ENCODE measurements around the gene MXD3. TPM values are rescaled to one million over a fixed set of nuclear protein-coding genes. Genes with fewer than 3 reads are reported as not detected.
A peak's percentile ranks its signal among the peaks of the same experiment; 100 is the strongest.

The MXD3 gene
- total and polyA plus RNA-seq, 2 of the 4 experiments (the other 2 are of a cell fraction), result 7.3 to 12.9 TPM

- H4K5ac ChIP-seq (ENCODE audit: low read depth, low read length), result no peak overlapping the region
- no TSS peak for BruUV-seq (replicated peaks)
- H2AFZ ChIP-seq (replicated peaks; ENCODE audit: low read length, poor library complexity), result peak overlapping the region; percentile 53
- peak; percentile 24 for ATAC-seq (ENCODE audit: low read depth)
- H3K4me3 ChIP-seq (ENCODE audit: insufficient read depth, low read depth, low read length), result no peak overlapping the region
- no peak overlapping the region for H2BK20ac ChIP-seq (ENCODE audit: low read depth, low read length)
- peaks cover 7% of the 10 kb centered on the region; the same call in 1 of the 2 replicates for H3K4me1 ChIP-seq (ENCODE audit: control insufficient read depth, insufficient read depth, low read length)
- no peaks in the 10 kb centered on the region for H3K9me3 ChIP-seq (ENCODE audit: control insufficient read depth, insufficient read depth, low read length)
- DNase-seq, result peak; percentile 65
- WGBS, 2 experiments (ENCODE audit: extremely low coverage in 2 of 2, insufficient read length in 1 of 2), result 100% methylated on average over 1 of the region's 10 CpGs; no CpG with 5 or more reads in 1 of the 2 experiments
- intact Hi-C loops (cut with micrococcal nuclease) (loop anchor here (2.0 kb wide), 2 partner anchors 147 to 191 kb away; no protein-coding TSS in a partner anchor), dilution Hi-C loops (cut with HindIII; ENCODE audit: low sequenced_read_pairs, unreplicated experiment) (no loop called here), in situ Hi-C loops (cut with MboI; ENCODE audit: low sequenced_read_pairs) (loop anchor here (5.0 kb wide), 1 partner anchor 138 kb away; the partner anchor contains the start of gene PRR7)
- CTCF ChIA-PET, result interaction anchor here (0.6 to 1.6 kb wide), 10 partner anchors 10 to 238 kb away, joined by 3 to 8 read pairs (median 4); no protein-coding TSS in a partner anchor
- H3K14ac ChIP-seq (replicated peaks; ENCODE audit: low read depth, low read length), result no peak overlapping the region
- H3K4ac ChIP-seq (ENCODE audit: low read depth, low read length), result no peak overlapping the region
- no peak overlapping the region for H2BK120ac ChIP-seq (ENCODE audit: low read depth, low read length)
- no peak overlapping the region for H2BK15ac ChIP-seq (ENCODE audit: low read depth, low read length)
- no peak overlapping the region for H3K27ac ChIP-seq (ENCODE audit: insufficient read depth, low read length)
- H2AK9ac ChIP-seq (replicated peaks; ENCODE audit: low read depth, low read length, poor library complexity), result peak overlapping the region; percentile 48
- no peak overlapping the region for H3K9ac ChIP-seq (ENCODE audit: low read depth, low read length)
- peak overlapping the region in 1 of 2 experiments; percentile 45; a peak in 1 of 4 replicates for H4K8ac ChIP-seq (ENCODE audit: low read depth in 2 of 2, low read length in 2 of 2)
- H4K20me1 ChIP-seq (ENCODE audit: insufficient read depth, low read length), result peaks cover 44% of the 10 kb centered on the region
- H3K18ac ChIP-seq (ENCODE audit: low read depth, low read length), result no peak overlapping the region
- no peaks in the 10 kb centered on the region for H3K27me3 ChIP-seq (ENCODE audit: control insufficient read depth, insufficient read depth, low read length)
- 0 out of 2 replicates have a peak, but pooled peaks cover 4% of the 10 kb centered on the region for H3K9me1 ChIP-seq (ENCODE audit: insufficient read depth, low read length)
- no peak overlapping the region for H4K91ac ChIP-seq (ENCODE audit: insufficient read depth, low read depth, low read length)
- H3K79me1 ChIP-seq (ENCODE audit: low read depth in 1 of 2, low read length in 2 of 2), result peaks cover 9 to 65% of the 10 kb centered on the region in 2 experiments; a peak in 3 of 4 replicates
- H3K4me2 ChIP-seq (ENCODE audit: low read depth, low read length), result no peak overlapping the region
- no peak overlapping the region; the same call in 1 of the 2 replicates for H2AK5ac ChIP-seq (ENCODE audit: low read depth, low read length)
- no peak overlapping the region for H3K23ac ChIP-seq (ENCODE audit: low read depth, low read length)
- no peak overlapping the region for H3K56ac ChIP-seq (ENCODE audit: extremely low read depth, insufficient read depth, low read length)
- TF ChIP-seq CTCF (conservative IDR thresholded peaks at IDR 0.05; ENCODE audit: low read depth, low read length), result peak; percentile 77
- peak; percentile 49 for TF ChIP-seq RAD21 (IDR thresholded peaks at IDR 0.05; ENCODE audit: low read length)
- TF ChIP-seq SMC3 (IDR thresholded peaks at IDR 0.05; ENCODE audit: low read depth, low read length), result peak; percentile 49; the same call in 1 of the 2 replicates
- no peak for TF ChIP-seq CEBPB (IDR thresholded peaks at IDR 0.05; ENCODE audit: low read depth, low read length)
- no peak for TF ChIP-seq RCOR1 (IDR thresholded peaks at IDR 0.05; ENCODE audit: insufficient replicate concordance, low read length)
- no peak for TF ChIP-seq MAFK (IDR thresholded peaks at IDR 0.05; ENCODE audit: low read depth, low read length)
- POLR2A ChIA-PET (ENCODE audit: unreplicated experiment), result no interaction called here
- H2BK5ac ChIP-seq (ENCODE audit: low read depth, low read length, poor library complexity, severe bottlenecking), result no peak overlapping the region
- peaks cover 19% of the 10 kb centered on the region for H3K36me3 ChIP-seq (ENCODE audit: control insufficient read depth, insufficient read depth, low read length)
These were observed 2.1 kb downstream of the MXD3 start for GRCh38 chr5:177309351-177310191.
